ENCODE measurements around the gene MARCHF11. TPM values are rescaled to one million over a fixed set of nuclear protein-coding genes. Genes with fewer than 3 reads are reported as not detected.

The MARCHF11 gene
- total and polyA plus RNA-seq, 11 donors = 0.36 to 7.1 (median 2.3) TPM

GRCh38 chr5:16147179-16147900, 32.3 kb downstream of the MARCHF11 start:
- H3K36me3 ChIP-seq = no peaks in the 10 kb centered on the region
- intact Hi-C loops (cut with DNase I) = loop anchor here in 2 of 10 donors (5.0 to 10.0 kb wide), 2 partner anchors 140 to 313 kb away; no protein-coding TSS in a partner anchor
- DNase-seq (no peak), ATAC-seq (peak in 3 of 4 donors; percentile 50 to 79 (median 76))
- no peak overlapping the region for H3K4me3 ChIP-seq
- H3K4me1 ChIP-seq = peaks cover 0 to 43% (median 3%) of the 10 kb centered on the region in 12 donors
- no peaks in the 10 kb centered on the region for H3K27me3 ChIP-seq
- H3K27ac ChIP-seq = peak overlapping the region in 11 of 12 donors; percentile 24 to 85 (median 67)
- WGBS, 4 donors = 44 to 51% (median 50%) methylated on average over 7 of the region's 7 CpGs
- peaks cover 0 to 6% (median 0%) of the 10 kb centered on the region in 12 donors for H3K9me3 ChIP-seq
- TF ChIP-seq POLR2A (IDR thresholded peaks at IDR 0.05) (no peak), CTCF (IDR thresholded peaks at IDR 0.05) (no peak)

GRCh38 chr5:16144416-16144815, 35.2 kb downstream of the MARCHF11 start:
- ATAC-seq (no peak), DNase-seq (no peak)
- Histone ChIP-seq H3K9me3 (peaks cover 0 to 2% (median 0%) of the 10 kb centered on the region in 12 donors), H3K36me3 (no peaks in the 10 kb centered on the region), H3K27ac (peak overlapping the region in 8 of 12 donors; percentile 46 to 85 (median 72)), H3K4me3 (no peak overlapping the region), H3K27me3 (no peaks in the 10 kb centered on the region), H3K4me1 (peaks cover 0 to 58% (median 7%) of the 10 kb centered on the region in 12 donors)
- no peak for TF ChIP-seq POLR2A (IDR thresholded peaks at IDR 0.05)
- TF ChIP-seq CTCF (IDR thresholded peaks at IDR 0.05) = no peak
- WGBS, 4 donors = 77 to 87% (median 84%) methylated on average over 4 of the region's 4 CpGs
- intact Hi-C loops (cut with DNase I) = loop anchor here in 1 of 10 donors (10.0 kb wide), 1 partner anchor 310 kb away; no protein-coding TSS in a partner anchor

GRCh38 chr5:16143361-16144049, 36.1 kb downstream of the MARCHF11 start:
- no peak for DNase-seq
- Histone ChIP-seq H3K36me3 (no peaks in the 10 kb centered on the region), H3K4me3 (no peak overlapping the region), H3K27ac (peak overlapping the region; percentile 46 to 85 (median 70)), H3K9me3 (peaks cover 0 to 8% (median 0%) of the 10 kb centered on the region in 12 donors), H3K4me1 (peaks cover 0 to 53% (median 7%) of the 10 kb centered on the region in 12 donors), H3K27me3 (no peaks in the 10 kb centered on the region)
- intact Hi-C loops (cut with DNase I) = loop anchor here in 1 of 10 donors (10.0 kb wide), 1 partner anchor 309 kb away; no protein-coding TSS in a partner anchor
- WGBS, 4 donors = 41 to 45% (median 44%) methylated on average over 5 of the region's 5 CpGs
- ATAC-seq = peak; percentile 46 to 76 (median 64)
- TF ChIP-seq CTCF (IDR thresholded peaks at IDR 0.05) = no peak
- TF ChIP-seq POLR2A (IDR thresholded peaks at IDR 0.05) = no peak

- no peak for TF ChIP-seq POLR2A (IDR thresholded peaks at IDR 0.05)
- no peak for TF ChIP-seq CTCF (IDR thresholded peaks at IDR 0.05)
- Histone ChIP-seq H3K36me3 (no peaks in the 10 kb centered on the region), H3K4me3 (no peak overlapping the region), H3K27ac (peak overlapping the region in 10 of 12 donors; percentile 14 to 85 (median 52)), H3K27me3 (no peaks in the 10 kb centered on the region), H3K4me1 (peaks cover 0 to 33% (median 6%) of the 10 kb centered on the region in 12 donors), H3K9me3 (peaks cover 0 to 23% (median 2%) of the 10 kb centered on the region in 12 donors)
- 42 to 48% (median 44%) methylated on average over 4 of the region's 4 CpGs for whole genome bisulfite sequencing, 4 donors
- intact Hi-C loops (cut with DNase I) = loop anchor here in 1 of 10 donors (10.0 kb wide), 1 partner anchor 306 kb away; no protein-coding TSS in a partner anchor
- DNase-seq (no peak), ATAC-seq (peak in 2 of 4 donors; percentile 25 to 44)
Measured at GRCh38 chr5:16140944-16141343, 38.6 kb downstream of the MARCHF11 start.
